ENCODE results near the gene CCDC34. TPM values are rescaled to one million over a fixed set of nuclear protein-coding genes. Genes with fewer than 3 reads are reported as not detected.

CCDC34 gene
- total and polyA plus RNA-seq, 8 donors, result 0.89 to 65.8 (median 7.0) TPM; not detected in 1

DNA sequence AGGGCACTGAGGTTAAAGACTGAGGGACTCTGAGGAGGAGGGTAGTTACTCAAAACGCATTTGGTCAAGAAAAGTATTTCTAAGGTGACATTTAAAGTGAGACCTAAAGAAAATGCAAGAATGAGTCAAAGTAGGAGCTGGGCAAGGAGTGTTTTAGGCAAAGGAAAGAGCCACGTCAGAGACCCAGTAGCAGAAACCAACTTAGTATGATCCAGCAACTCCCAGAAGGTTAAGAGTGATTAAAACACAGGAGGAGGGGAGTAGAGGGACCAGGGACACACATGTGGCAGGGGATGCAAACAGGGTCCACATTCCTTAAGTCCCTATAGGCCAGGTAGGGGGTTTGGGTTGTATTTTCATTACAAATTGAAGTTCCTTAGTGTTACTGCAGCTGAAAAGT lies 24.3 kb upstream of the CCDC34 start:
- no peak for DNase-seq
- Histone ChIP-seq H3K36me3 (peaks cover 4 to 25% (median 22%) of the 10 kb centered on the region in 4 donors), H3K4me3 (no peak overlapping the region), H3K9me3 (no peaks in the 10 kb centered on the region), H3K27ac (no peak overlapping the region), H3K27me3 (no peaks in the 10 kb centered on the region), H3K4me1 (peaks cover 8 to 45% (median 16%) of the 10 kb centered on the region in 4 donors)
- 32 to 63% (median 44%) methylated on average over 2 of the region's 2 CpGs for WGBS, 5 donors
- no peak for TF ChIP-seq POLR2A (IDR thresholded peaks at IDR 0.05)
- TF ChIP-seq POLR2AphosphoS5 (IDR thresholded peaks at IDR 0.05), result no peak
- no peak for TF ChIP-seq EP300 (IDR thresholded peaks at IDR 0.05)
- intact Hi-C loops (cut with DNase I; ENCODE audit: low total_unique reads), result no loop called here

DNA sequence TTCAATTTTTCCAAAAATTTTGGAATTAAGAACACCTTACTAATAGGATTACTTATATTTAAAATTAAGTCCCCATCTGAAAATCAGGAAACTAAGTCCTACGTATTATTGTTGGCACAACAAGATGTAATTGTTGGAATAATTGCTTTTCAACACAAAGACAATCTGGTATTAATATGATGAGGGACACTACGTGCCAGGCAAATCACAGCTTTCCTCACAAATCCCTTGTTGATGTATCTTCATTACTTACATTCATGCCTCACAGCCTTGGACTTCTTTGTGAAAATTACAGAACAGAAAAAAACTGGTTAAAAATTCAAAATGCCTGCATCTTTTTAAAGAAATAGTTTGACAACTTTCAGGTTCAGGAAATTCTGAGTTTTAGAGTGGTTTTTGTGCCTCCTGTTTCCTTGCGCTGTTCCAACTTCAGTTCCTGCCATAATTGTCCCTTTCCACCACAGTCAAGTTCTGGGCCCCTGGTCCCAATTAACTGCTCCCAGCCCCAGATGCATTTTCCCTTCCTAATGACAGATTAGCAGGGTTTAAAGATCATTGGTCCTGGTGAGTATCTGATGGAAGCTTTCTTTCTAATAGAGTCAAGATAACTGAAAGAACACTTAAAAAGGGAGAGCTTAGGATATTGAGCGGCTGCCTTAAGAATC lies 23.3 kb upstream of the CCDC34 start:
- intact Hi-C loops (cut with DNase I; ENCODE audit: low total_unique reads), result no loop called here
- 92 to 96% (median 93%) methylated on average over 4 of the region's 4 CpGs for WGBS, 5 donors
- H3K9me3 ChIP-seq, result no peaks in the 10 kb centered on the region
- TF ChIP-seq, protein P1, sequence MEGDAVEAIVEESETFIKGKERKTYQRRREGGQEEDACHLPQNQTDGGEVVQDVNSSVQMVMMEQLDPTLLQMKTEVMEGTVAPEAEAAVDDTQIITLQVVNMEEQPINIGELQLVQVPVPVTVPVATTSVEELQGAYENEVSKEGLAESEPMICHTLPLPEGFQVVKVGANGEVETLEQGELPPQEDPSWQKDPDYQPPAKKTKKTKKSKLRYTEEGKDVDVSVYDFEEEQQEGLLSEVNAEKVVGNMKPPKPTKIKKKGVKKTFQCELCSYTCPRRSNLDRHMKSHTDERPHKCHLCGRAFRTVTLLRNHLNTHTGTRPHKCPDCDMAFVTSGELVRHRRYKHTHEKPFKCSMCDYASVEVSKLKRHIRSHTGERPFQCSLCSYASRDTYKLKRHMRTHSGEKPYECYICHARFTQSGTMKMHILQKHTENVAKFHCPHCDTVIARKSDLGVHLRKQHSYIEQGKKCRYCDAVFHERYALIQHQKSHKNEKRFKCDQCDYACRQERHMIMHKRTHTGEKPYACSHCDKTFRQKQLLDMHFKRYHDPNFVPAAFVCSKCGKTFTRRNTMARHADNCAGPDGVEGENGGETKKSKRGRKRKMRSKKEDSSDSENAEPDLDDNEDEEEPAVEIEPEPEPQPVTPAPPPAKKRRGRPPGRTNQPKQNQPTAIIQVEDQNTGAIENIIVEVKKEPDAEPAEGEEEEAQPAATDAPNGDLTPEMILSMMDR (IDR thresholded peaks at IDR 0.05), result no peak
- no peak for DNase-seq
- no peak overlapping the region for H3K4me3 ChIP-seq
- no peak overlapping the region for H3K27ac ChIP-seq
- H3K36me3 ChIP-seq, result peaks cover 4 to 36% (median 33%) of the 10 kb centered on the region in 4 donors
- peaks cover 0 to 36% (median 8%) of the 10 kb centered on the region in 4 donors for H3K4me1 ChIP-seq
- no peaks in the 10 kb centered on the region for H3K27me3 ChIP-seq

- WGBS, 5 donors, result 72 to 85% (median 81%) methylated on average over 5 of the region's 5 CpGs
- Histone ChIP-seq H3K4me1 (peaks cover 0 to 26% (median 6%) of the 10 kb centered on the region in 4 donors), H3K27me3 (no peaks in the 10 kb centered on the region), H3K9me3 (no peaks in the 10 kb centered on the region), H3K36me3 (peaks cover 4 to 45% (median 42%) of the 10 kb centered on the region in 4 donors), H3K4me3 (no peak overlapping the region), H3K27ac (no peak overlapping the region)
- TF ChIP-seq POLR2A (IDR thresholded peaks at IDR 0.05), result no peak
- no peak for TF ChIP-seq EP300 (IDR thresholded peaks at IDR 0.05)
- TF ChIP-seq, protein P1 (IDR thresholded peaks at IDR 0.05), result no peak
- TF ChIP-seq POLR2AphosphoS5 (IDR thresholded peaks at IDR 0.05), result no peak
- no peak for DNase-seq
- intact Hi-C loops (cut with DNase I; ENCODE audit: low total_unique reads), result no loop called here
Observed at GRCh38 chr11:27385245-27385644, 22.2 kb upstream of the CCDC34 start.

DNA sequence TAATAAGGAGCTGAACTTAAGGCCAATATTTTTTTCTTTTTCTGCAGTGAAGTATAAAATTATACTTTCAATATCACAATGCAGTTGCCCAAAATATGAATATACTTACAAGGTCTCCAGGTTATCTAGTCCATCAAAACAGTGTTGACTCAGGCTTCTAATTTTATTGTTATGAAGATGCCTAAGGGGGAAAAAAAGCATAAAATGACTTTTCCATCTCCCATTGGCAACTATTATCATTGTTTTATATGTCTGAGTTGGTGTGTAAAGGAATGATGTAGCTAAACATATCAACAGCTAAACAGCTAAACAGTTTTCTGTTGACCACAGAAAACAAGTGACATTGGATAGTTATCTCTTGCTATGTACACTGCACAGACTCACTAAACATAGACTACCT lies 21.2 kb upstream of the CCDC34 start:
- peaks cover 4 to 53% (median 52%) of the 10 kb centered on the region in 4 donors for H3K36me3 ChIP-seq
- no peak for DNase-seq
- TF ChIP-seq EP300 (IDR thresholded peaks at IDR 0.05) (no peak), POLR2AphosphoS5 (IDR thresholded peaks at IDR 0.05) (no peak), POLR2A (IDR thresholded peaks at IDR 0.05) (no peak)
- TF ChIP-seq, protein P1 (IDR thresholded peaks at IDR 0.05), result no peak

GRCh38 chr11:27383645-27384044 lies 20.6 kb upstream of the CCDC34 start:
- 78 to 87% (median 86%) methylated on average over 1 of the region's 1 CpG for WGBS, 5 donors
- peaks cover 4 to 58% (median 58%) of the 10 kb centered on the region in 4 donors for H3K36me3 ChIP-seq
- no peaks in the 10 kb centered on the region for H3K27me3 ChIP-seq
- H3K9me3 ChIP-seq, result no peaks in the 10 kb centered on the region
- intact Hi-C loops (cut with DNase I; ENCODE audit: low total_unique reads), result no loop called here
- peaks cover 0 to 15% (median 2%) of the 10 kb centered on the region in 4 donors for H3K4me1 ChIP-seq
- H3K27ac ChIP-seq, result no peak overlapping the region
- H3K4me3 ChIP-seq, result no peak overlapping the region
- DNase-seq, result no peak
- TF ChIP-seq, protein P1 (IDR thresholded peaks at IDR 0.05), result no peak
- TF ChIP-seq EP300 (IDR thresholded peaks at IDR 0.05), result no peak
- no peak for TF ChIP-seq POLR2AphosphoS5 (IDR thresholded peaks at IDR 0.05)
- no peak for TF ChIP-seq POLR2A (IDR thresholded peaks at IDR 0.05)

More for the DNA sequence above, 21.2 kb upstream of the CCDC34 start:
- Histone ChIP-seq H3K27me3 (no peaks in the 10 kb centered on the region), H3K4me3 (no peak overlapping the region), H3K4me1 (peaks cover 0 to 17% (median 3%) of the 10 kb centered on the region in 4 donors), H3K27ac (no peak overlapping the region), H3K9me3 (no peaks in the 10 kb centered on the region)
- intact Hi-C loops (cut with DNase I; ENCODE audit: low total_unique reads), result no loop called here

Measured in stomach (tissue), 9 donors.